Measurements from ENCODE around the gene NR3C2.

Gene NR3C2

GRCh38 chr4:148367756-148368155 lies 74.5 kb downstream of the NR3C2 start:
- H3K27me3 ChIP-seq (ENCODE audit: low read length), result no peaks in the 10 kb centered on the region
- H3K9me2 ChIP-seq (replicated peaks; ENCODE audit: insufficient read depth, low read length), result no peaks in the 10 kb centered on the region
- no peak overlapping the region for H2AFZ ChIP-seq (ENCODE audit: low read depth, low read length, severe bottlenecking)
- no peak for TF ChIP-seq CTCF (IDR thresholded peaks at IDR 0.05; ENCODE audit: insufficient read depth, low read length, poor library complexity, severe bottlenecking)
- TF ChIP-seq EZH2phosphoT487 (conservative IDR thresholded peaks at IDR 0.05; ENCODE audit: low read length), result no peak
- no peaks in the 10 kb centered on the region for H3K36me3 ChIP-seq (ENCODE audit: low read length)
- H3K79me2 ChIP-seq (ENCODE audit: insufficient read depth, low read length), result no peaks in the 10 kb centered on the region
- no peak overlapping the region for H3K4me2 ChIP-seq (ENCODE audit: low read depth, low read length, poor library complexity, severe bottlenecking)
- no peak overlapping the region for H3K4me3 ChIP-seq (ENCODE audit: insufficient read depth, low read length, poor library complexity, severe bottlenecking)
- H4K20me1 ChIP-seq (ENCODE audit: low read depth, low read length), result no peaks in the 10 kb centered on the region
- H3K9ac ChIP-seq (ENCODE audit: low read length), result no peak overlapping the region
- no peak overlapping the region for H3K27ac ChIP-seq (ENCODE audit: low read depth, low read length)
- H3K9me3 ChIP-seq (ENCODE audit: insufficient read depth, low read length), result no peaks in the 10 kb centered on the region
- no peaks in the 10 kb centered on the region for H3F3A ChIP-seq (ENCODE audit: insufficient read depth)

GRCh38 chr4:148366251-148366650 lies 76.0 kb downstream of the NR3C2 start:
- Histone ChIP-seq H3K9me3 (ENCODE audit: insufficient read depth, low read length) (no peaks in the 10 kb centered on the region), H3K4me2 (ENCODE audit: low read depth, low read length, poor library complexity, severe bottlenecking) (no peak overlapping the region), H3K36me3 (ENCODE audit: low read length) (no peaks in the 10 kb centered on the region), H2AFZ (ENCODE audit: low read depth, low read length, severe bottlenecking) (no peak overlapping the region), H3K27me3 (ENCODE audit: low read length) (no peaks in the 10 kb centered on the region), H3K9ac (ENCODE audit: low read length) (no peak overlapping the region), H3K4me3 (ENCODE audit: insufficient read depth, low read length, poor library complexity, severe bottlenecking) (no peak overlapping the region), H4K20me1 (ENCODE audit: low read depth, low read length) (no peaks in the 10 kb centered on the region), H3F3A (ENCODE audit: insufficient read depth) (no peaks in the 10 kb centered on the region), H3K79me2 (ENCODE audit: insufficient read depth, low read length) (no peaks in the 10 kb centered on the region), H3K9me2 (replicated peaks; ENCODE audit: insufficient read depth, low read length) (no peaks in the 10 kb centered on the region), H3K27ac (ENCODE audit: low read depth, low read length) (no peak overlapping the region)
- no peak for TF ChIP-seq CTCF (IDR thresholded peaks at IDR 0.05; ENCODE audit: insufficient read depth, low read length, poor library complexity, severe bottlenecking)
- no peak for TF ChIP-seq EZH2phosphoT487 (conservative IDR thresholded peaks at IDR 0.05; ENCODE audit: low read length)

GRCh38 chr4:148364525-148364924 lies 77.7 kb downstream of the NR3C2 start:
- no peak overlapping the region for H2AFZ ChIP-seq (ENCODE audit: low read depth, low read length, severe bottlenecking)
- no peaks in the 10 kb centered on the region for H3F3A ChIP-seq (ENCODE audit: insufficient read depth)
- no peaks in the 10 kb centered on the region for H3K27me3 ChIP-seq (ENCODE audit: low read length)
- no peak overlapping the region for H3K27ac ChIP-seq (ENCODE audit: low read depth, low read length)
- H3K4me2 ChIP-seq (ENCODE audit: low read depth, low read length, poor library complexity, severe bottlenecking), result no peak overlapping the region
- H3K9me3 ChIP-seq (ENCODE audit: insufficient read depth, low read length), result no peaks in the 10 kb centered on the region
- H3K9ac ChIP-seq (ENCODE audit: low read length), result no peak overlapping the region
- TF ChIP-seq CTCF (IDR thresholded peaks at IDR 0.05; ENCODE audit: insufficient read depth, low read length, poor library complexity, severe bottlenecking) (no peak), EZH2phosphoT487 (conservative IDR thresholded peaks at IDR 0.05; ENCODE audit: low read length) (no peak)
- no peaks in the 10 kb centered on the region for H3K9me2 ChIP-seq (replicated peaks; ENCODE audit: insufficient read depth, low read length)
- no peak overlapping the region for H3K4me3 ChIP-seq (ENCODE audit: insufficient read depth, low read length, poor library complexity, severe bottlenecking)
- no peaks in the 10 kb centered on the region for H3K36me3 ChIP-seq (ENCODE audit: low read length)
- H3K79me2 ChIP-seq (ENCODE audit: insufficient read depth, low read length), result no peaks in the 10 kb centered on the region
- no peaks in the 10 kb centered on the region for H4K20me1 ChIP-seq (ENCODE audit: low read depth, low read length)
